GM04503 (cell line): ENCODE results near the gene RHAG.
"Not testable (repeated sequence)": the region's sequence is repeated elsewhere in the genome, so short reads cannot be mapped to it uniquely, and the experiment has no call there.

Experiments used
- DNase-seq: peaks from one replicate; pipeline ENCODE4 v3.0.0-alpha.2; 2012; ENCODE audit warnings: low read depth

RHAG gene

GRCh38 chr6:49636713-49637349 is at the start of gene RHAG:
Gene RHAG (minus strand): TSS chr6:49636839. CDS start chr6:49636812, 27 bp downstream.
- DNase-seq = no peak

GRCh38 chr6:49676671-49677281 is 40.1 kb upstream of the RHAG start:
- DNase-seq = peak; percentile 11

DNA sequence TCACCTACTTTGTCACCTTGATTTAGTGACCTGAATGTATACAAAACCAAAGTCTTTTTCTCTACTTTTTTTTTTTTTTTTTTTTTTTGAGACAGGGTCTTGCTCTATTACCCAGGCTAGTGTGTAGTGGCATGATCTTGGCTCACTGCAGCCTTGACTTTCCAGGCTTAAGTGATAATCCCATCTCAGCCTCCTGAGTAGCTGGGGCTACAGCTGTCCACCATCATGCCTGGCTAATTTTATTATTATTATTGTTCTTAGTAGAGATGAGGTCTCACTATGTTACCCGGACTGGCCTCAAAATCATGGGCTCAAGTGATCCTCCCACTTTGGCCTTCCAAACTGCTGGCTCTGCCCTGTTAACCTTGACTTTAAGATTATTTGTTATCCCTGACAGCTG is 39.2 kb upstream of the RHAG start:
- DNase-seq = no peak

DNA sequence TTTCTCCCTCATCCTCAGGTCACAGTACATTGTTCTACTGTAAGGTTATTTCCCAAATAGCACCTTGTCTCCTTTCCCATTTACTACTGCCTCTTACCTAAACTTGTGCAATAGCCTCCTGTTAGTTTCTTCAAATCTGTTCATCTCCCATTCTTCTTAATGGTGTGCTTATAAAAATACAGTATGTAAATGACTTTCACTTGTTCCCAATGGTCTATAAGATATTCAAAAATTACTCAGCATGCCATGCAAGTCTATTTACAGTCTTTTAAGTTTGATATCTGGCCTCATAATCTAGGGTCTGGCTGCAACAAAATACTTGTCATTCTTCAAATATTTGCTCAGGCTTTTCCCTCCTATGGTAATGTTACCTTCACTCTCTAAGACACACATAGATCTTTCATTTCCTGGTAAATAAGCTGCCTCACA is 31.5 kb upstream of the RHAG start:
- DNase-seq = no peak

DNA sequence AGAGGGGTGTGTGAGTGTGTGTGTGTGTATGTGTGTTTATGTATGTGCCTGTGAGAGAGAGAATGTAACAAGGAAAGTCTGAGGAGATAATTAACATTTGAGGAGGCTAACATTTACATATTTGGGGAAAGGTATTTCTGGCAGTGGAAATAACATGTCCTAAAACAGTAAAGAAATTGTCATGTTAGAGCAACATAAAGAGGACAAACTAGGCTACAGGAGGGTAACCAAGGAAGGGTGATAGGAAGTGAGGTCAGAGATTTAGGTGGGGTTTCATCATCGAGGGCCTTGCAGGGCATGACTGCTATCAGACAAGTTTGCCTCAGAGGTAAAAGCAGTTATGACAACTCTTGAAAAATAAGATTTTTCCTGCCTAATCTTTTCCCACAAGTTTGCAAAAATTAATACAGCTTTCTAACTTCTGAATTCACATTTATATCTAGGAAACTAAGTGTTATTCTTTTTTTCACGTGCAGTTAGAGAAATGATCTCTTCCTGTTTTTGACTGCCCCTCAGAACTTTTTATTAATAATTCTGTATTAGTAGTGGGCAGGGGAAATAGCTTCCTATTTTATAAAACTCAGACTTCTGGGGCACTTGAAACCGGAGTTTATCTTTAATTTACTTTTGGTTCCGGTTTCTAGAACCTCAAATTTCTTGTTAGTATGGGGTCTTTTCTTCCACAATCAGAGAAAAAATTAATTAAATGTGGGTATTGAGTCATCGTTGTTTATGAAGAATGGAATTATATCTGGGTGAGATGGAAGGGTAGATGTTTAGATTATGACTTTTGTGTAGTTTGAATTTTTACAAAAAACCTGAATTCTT is 30.5 kb upstream of the RHAG start:
- no peak for DNase-seq

- no peak for DNase-seq
Observed at GRCh38 chr6:49666480-49666879, 29.8 kb upstream of the RHAG start.

DNA sequence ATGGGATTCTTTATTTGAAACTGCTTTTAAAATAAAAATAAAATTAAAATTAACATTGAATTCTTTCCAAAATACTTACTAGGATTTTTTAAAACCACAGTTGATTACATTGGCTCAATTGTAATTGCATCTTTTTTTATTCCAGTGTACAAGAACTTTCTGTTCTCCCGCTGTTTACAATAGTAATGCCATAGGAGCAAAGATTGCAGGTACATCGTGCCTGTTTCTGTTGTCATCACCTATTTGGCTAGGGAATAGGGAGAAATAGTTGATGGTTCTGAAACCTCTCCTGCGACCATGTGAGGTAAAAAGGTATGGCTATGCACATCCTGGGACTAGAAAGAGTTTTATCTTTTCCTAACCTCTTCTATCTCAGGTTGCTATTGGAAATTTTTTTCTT is 28.2 kb upstream of the RHAG start:
- DNase-seq = no peak

DNA sequence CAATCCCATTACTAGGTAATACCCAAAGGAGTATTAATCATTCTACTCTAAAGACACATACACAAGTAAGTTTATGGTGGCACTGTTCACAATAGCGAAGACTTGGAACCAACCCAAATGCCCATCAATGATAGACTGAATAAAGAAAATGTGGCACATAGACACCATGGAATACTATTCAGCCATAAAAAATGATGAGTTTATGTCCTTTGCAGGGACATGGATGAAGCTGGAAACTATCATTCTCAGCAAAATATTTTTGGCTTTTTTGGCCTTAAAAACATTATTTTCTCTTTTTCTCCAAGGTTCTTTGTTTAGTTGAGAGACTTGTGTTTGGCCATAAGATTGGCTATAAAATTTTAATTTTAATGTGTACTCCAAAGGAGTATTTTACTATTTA is 27.4 kb upstream of the RHAG start:
- DNase-seq = not testable (repeated sequence)

DNA sequence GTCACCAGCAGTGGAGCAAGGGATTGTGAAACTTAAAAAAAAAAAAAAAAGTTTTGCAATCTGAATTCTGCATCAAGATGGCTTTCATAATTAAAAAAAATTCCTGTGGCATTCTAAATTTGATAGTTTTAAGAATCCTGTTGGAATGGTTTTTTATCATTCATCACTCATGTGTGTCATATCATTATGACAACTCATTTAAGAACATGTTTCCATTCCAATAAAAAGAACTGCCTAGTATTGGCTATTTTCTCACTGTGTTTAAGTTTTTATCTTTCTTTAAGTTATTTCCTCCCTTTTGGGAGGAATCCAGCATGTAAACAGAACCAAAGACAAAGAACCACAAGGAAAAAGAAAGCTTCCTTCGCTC is 26.2 kb upstream of the RHAG start:
- no peak for DNase-seq

GRCh38 chr6:49662231-49662891 is 25.7 kb upstream of the RHAG start:
- DNase-seq = no peak

- DNase-seq = no peak
Observed at GRCh38 chr6:49653942-49654341, 17.3 kb upstream of the RHAG start.

GRCh38 chr6:49653438-49653837 is 16.8 kb upstream of the RHAG start:
- DNase-seq = no peak

GRCh38 chr6:49651239-49651638 is 14.6 kb upstream of the RHAG start:
- no peak for DNase-seq

DNA sequence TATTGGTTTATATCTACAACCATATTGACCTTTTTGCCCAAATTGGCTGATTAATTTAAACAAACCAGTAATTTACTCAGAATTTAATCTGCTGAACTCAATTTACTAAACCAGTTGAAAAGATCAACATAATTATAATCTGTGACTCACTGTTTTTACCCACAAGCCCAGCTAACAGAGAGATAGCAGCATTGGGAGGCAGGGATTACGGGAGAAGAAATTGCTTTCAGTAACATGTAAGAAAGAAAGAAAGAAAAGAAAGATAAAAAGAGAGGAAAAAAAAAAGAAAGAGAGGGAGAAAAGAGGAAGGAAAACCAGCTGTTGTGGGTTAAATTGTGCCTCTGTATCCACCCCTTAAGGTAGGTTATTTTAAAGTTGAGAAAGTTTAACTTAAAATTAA is 13.3 kb upstream of the RHAG start:
- DNase-seq = no peak

DNA sequence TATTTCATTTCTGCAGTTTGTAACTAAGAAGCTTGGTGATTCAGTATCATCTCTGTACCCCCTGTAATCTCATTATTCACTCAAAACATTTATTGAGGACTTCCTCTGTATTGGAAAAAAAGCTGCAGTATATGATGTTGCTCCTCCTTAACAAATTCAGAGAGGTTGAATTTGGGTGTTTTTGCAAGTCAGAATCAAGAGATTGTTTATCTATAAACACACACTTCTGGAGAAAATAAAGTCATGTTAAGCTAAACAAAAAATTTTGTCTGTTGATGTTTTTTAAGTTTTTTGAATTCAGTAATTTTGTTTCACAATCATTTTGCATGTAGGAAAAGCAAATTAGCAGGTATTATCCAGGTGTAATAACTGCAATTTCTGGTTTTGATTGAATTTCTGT is 11.4 kb upstream of the RHAG start:
- no peak for DNase-seq

GRCh38 chr6:49647476-49647875 is 10.8 kb upstream of the RHAG start:
- DNase-seq = no peak

DNA sequence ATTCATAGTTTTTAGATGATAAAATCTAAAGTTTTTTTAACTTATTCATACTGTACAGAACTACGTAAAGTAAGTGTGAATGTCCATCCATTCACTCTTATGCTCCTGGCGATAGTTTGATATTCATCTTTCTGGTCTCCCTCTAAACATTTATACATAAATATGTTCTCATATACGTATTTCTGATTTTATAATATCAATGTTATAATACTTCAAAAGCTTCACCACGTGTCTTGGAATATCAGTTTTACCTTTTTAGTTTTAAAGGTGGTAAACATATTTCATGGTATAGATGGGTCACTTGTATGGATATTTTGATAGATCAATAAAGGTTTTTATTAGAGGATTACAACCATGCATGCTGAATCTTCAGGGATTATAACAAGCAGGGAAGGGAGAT is 10.3 kb upstream of the RHAG start:
- no peak for DNase-seq

DNA sequence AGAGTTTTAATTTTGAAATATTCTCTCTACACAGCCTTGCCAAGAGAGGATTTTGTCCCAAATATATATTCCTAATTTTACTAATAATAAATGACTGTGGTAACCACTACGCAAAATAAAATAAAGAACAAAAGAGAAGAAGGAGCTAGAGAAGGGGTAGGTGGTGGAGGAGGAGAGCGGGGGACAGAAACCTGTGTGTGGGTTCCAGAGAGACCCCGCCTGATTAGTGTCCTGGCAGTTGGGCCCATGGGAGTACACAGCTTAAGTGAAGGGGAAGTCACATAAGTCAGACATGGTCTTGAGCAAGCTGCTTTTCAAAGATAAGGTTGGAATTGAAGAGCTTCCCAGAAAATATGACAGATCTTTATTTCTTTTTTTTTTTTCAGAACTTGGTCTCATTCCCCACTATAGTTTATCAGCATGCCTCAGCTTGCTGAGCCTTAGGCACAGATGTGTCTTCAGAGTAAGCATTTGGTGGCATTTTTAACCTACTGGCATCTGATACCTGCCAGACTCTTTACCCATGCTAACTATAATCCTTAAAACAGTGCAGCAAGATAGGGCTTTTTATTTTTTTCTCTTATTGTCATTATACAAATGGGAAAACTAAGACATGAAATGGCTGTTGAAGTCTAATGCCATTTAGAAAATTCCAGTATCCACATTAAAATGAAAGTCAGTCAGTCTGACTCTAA is 9.6 kb upstream of the RHAG start:
- DNase-seq = no peak

GRCh38 chr6:49645139-49645538 is 8.5 kb upstream of the RHAG start:
- no peak for DNase-seq

GRCh38 chr6:49639177-49639817 is 2.7 kb upstream of the RHAG start:
- DNase-seq = no peak

GRCh38 chr6:49637350-49637731 is 702 bp upstream of the RHAG start:
- DNase-seq = no peak
